ENCODE measurements around the gene GRIK1. TPM values are rescaled to one million over a fixed set of nuclear protein-coding genes. Genes with fewer than 3 reads are reported as not detected.

The GRIK1 gene
- total RNA-seq, 2 donors from 2014 or later: 0.36 TPM; not detected in 1

- no peak for TF ChIP-seq POLR2A (IDR thresholded peaks at IDR 0.05)
- no peak for TF ChIP-seq CTCF (IDR thresholded peaks at IDR 0.05)
- TF ChIP-seq POLR2AphosphoS5 (IDR thresholded peaks at IDR 0.05): no peak
- Histone ChIP-seq H3K36me3 (no peaks in the 10 kb centered on the region), H3K27me3 (replicated peaks; ENCODE audit: insufficient read depth) (no peaks in the 10 kb centered on the region), H3K4me3 (no peak overlapping the region), H3K27ac (no peak overlapping the region), H3K4me1 (replicated peaks) (no peaks in the 10 kb centered on the region), H3K9me3 (no peaks in the 10 kb centered on the region)
- 24% methylated on average over 1 of the region's 1 CpG for WGBS
- DNase-seq (ENCODE audit: low spot score): no peak
- intact Hi-C loops (cut with DNase I): loop anchor here (10.0 kb wide), 1 partner anchor 61 kb away; no protein-coding TSS in a partner anchor
These were observed 54.3 kb downstream of the GRIK1 start for GRCh38 chr21:29885491-29885890.

GRCh38 chr21:29875873-29876272 lies 63.9 kb downstream of the GRIK1 start:
- intact Hi-C loops (cut with DNase I): no loop called here
- H3K27me3 ChIP-seq (replicated peaks; ENCODE audit: insufficient read depth): no peaks in the 10 kb centered on the region
- no peak for DNase-seq (ENCODE audit: low spot score)
- H3K4me1 ChIP-seq (replicated peaks): no peaks in the 10 kb centered on the region
- H3K4me3 ChIP-seq: no peak overlapping the region
- no peak overlapping the region for H3K27ac ChIP-seq
- H3K9me3 ChIP-seq: no peaks in the 10 kb centered on the region
- TF ChIP-seq POLR2AphosphoS5 (IDR thresholded peaks at IDR 0.05) (no peak), CTCF (IDR thresholded peaks at IDR 0.05) (no peak), POLR2A (IDR thresholded peaks at IDR 0.05) (no peak)
- WGBS: 64% methylated on average over 1 of the region's 1 CpG
- H3K36me3 ChIP-seq: no peaks in the 10 kb centered on the region

- Histone ChIP-seq H3K4me3 (no peak overlapping the region), H3K4me1 (replicated peaks) (no peaks in the 10 kb centered on the region), H3K36me3 (no peaks in the 10 kb centered on the region), H3K27ac (no peak overlapping the region), H3K27me3 (replicated peaks; ENCODE audit: insufficient read depth) (no peaks in the 10 kb centered on the region), H3K9me3 (no peaks in the 10 kb centered on the region)
- DNase-seq (ENCODE audit: low spot score): no peak
- no peak for TF ChIP-seq POLR2AphosphoS5 (IDR thresholded peaks at IDR 0.05)
- 70% methylated on average over 3 of the region's 3 CpGs for WGBS
- intact Hi-C loops (cut with DNase I): no loop called here
These were observed 64.6 kb downstream of the GRIK1 start for GRCh38 chr21:29875036-29875716.

- no peaks in the 10 kb centered on the region for H3K36me3 ChIP-seq
- no peaks in the 10 kb centered on the region for H3K27me3 ChIP-seq (replicated peaks; ENCODE audit: insufficient read depth)
- TF ChIP-seq POLR2A (IDR thresholded peaks at IDR 0.05) (no peak), CTCF (IDR thresholded peaks at IDR 0.05) (no peak), POLR2AphosphoS5 (IDR thresholded peaks at IDR 0.05) (no peak)
- H3K4me3 ChIP-seq: no peak overlapping the region
- DNase-seq (ENCODE audit: low spot score): no peak
- H3K4me1 ChIP-seq (replicated peaks): no peaks in the 10 kb centered on the region
- intact Hi-C loops (cut with DNase I): no loop called here
- 94% methylated on average over 12 of the region's 12 CpGs for whole genome bisulfite sequencing
- no peak overlapping the region for H3K27ac ChIP-seq
- H3K9me3 ChIP-seq: no peaks in the 10 kb centered on the region
These were observed 65.9 kb downstream of the GRIK1 start for GRCh38 chr21:29873908-29874307.

- H3K9me3 ChIP-seq: no peaks in the 10 kb centered on the region
- DNase-seq (ENCODE audit: low spot score): no peak
- no peaks in the 10 kb centered on the region for H3K36me3 ChIP-seq
- H3K27me3 ChIP-seq (replicated peaks; ENCODE audit: insufficient read depth): no peaks in the 10 kb centered on the region
- H3K27ac ChIP-seq: no peak overlapping the region
- no peak overlapping the region for H3K4me3 ChIP-seq
- no peaks in the 10 kb centered on the region for H3K4me1 ChIP-seq (replicated peaks)
- TF ChIP-seq CTCF (IDR thresholded peaks at IDR 0.05): no peak
- no peak for TF ChIP-seq POLR2A (IDR thresholded peaks at IDR 0.05)
- TF ChIP-seq POLR2AphosphoS5 (IDR thresholded peaks at IDR 0.05): no peak
- WGBS: 45% methylated on average over 6 of the region's 6 CpGs
- intact Hi-C loops (cut with DNase I): no loop called here
These were observed 69.0 kb downstream of the GRIK1 start for GRCh38 chr21:29870814-29871213.

All from prostate gland (tissue), 2 donors.